ENCODE measurements around the gene GCKR.

GCKR gene

GRCh38 chr2:27496357-27497287, at the start of gene GCKR:
Gene GCKR (plus strand): TSS chr2:27496839. CDS start chr2:27496905, 66 bp downstream.
- no peak for DNase-seq (ENCODE audit: low read depth in 2 of 2, low spot score in 1 of 2)

GRCh38 chr2:27448381-27448780, 48.3 kb upstream of the GCKR start:
- no peak for DNase-seq (ENCODE audit: low read depth in 2 of 2, low spot score in 1 of 2)

- DNase-seq (ENCODE audit: low read depth in 2 of 2, low spot score in 1 of 2) = no peak
These were observed 45.5 kb upstream of the GCKR start for GRCh38 chr2:27451095-27451494.

- no peak for DNase-seq (ENCODE audit: low read depth in 2 of 2, low spot score in 1 of 2)
These were observed 42.7 kb upstream of the GCKR start for GRCh38 chr2:27453968-27454367.

- DNase-seq (ENCODE audit: low read depth in 2 of 2, low spot score in 1 of 2) = no peak
These were observed 35.5 kb upstream of the GCKR start for GRCh38 chr2:27461118-27461517.

GRCh38 chr2:27464443-27464842, 32.2 kb upstream of the GCKR start:
- DNase-seq (ENCODE audit: low read depth in 2 of 2, low spot score in 1 of 2) = no peak

- no peak for DNase-seq (ENCODE audit: low read depth in 2 of 2, low spot score in 1 of 2)
These were observed 24.7 kb upstream of the GCKR start for GRCh38 chr2:27471961-27472360.

- DNase-seq (ENCODE audit: low read depth in 2 of 2, low spot score in 1 of 2) = no peak
These were observed 11.1 kb upstream of the GCKR start for GRCh38 chr2:27485496-27485895.

GRCh38 chr2:27489118-27489497, 7.5 kb upstream of the GCKR start:
- no peak for DNase-seq (ENCODE audit: low read depth in 2 of 2, low spot score in 1 of 2)

- peak; percentile 98 to 99 for DNase-seq (ENCODE audit: low read depth in 2 of 2, low spot score in 1 of 2)
These were observed 6.9 kb upstream of the GCKR start, which contains the start of gene IFT172 for GRCh38 chr2:27489498-27490397. Gene IFT172 (minus strand): TSS chr2:27489743. CDS start chr2:27489653, 90 bp downstream.

GRCh38 chr2:27492557-27492956, 4.1 kb upstream of the GCKR start:
- no peak for DNase-seq (ENCODE audit: low read depth in 2 of 2, low spot score in 1 of 2)

GRCh38 chr2:27493948-27494283, 2.7 kb upstream of the GCKR start:
- DNase-seq (ENCODE audit: low read depth in 2 of 2, low spot score in 1 of 2) = no peak

GRCh38 chr2:27494284-27494943, 2.2 kb upstream of the GCKR start:
- DNase-seq (ENCODE audit: low read depth in 2 of 2, low spot score in 1 of 2) = no peak

GRCh38 chr2:27494944-27495554, 1.6 kb upstream of the GCKR start, which contains the start of gene FNDC4:
Gene FNDC4 (minus strand): TSS chr2:27495200. CDS start chr2:27494679, 521 bp downstream.
- DNase-seq (ENCODE audit: low read depth in 2 of 2, low spot score in 1 of 2) = no peak

GRCh38 chr2:27495840-27496356, 741 bp upstream of the GCKR start:
- no peak for DNase-seq (ENCODE audit: low read depth in 2 of 2, low spot score in 1 of 2)

- no peak for DNase-seq (ENCODE audit: low read depth in 2 of 2, low spot score in 1 of 2)
These were observed 619 bp downstream of the GCKR start for GRCh38 chr2:27497288-27497627.

- DNase-seq (ENCODE audit: low read depth in 2 of 2, low spot score in 1 of 2) = no peak
These were observed 2.3 kb downstream of the GCKR start for GRCh38 chr2:27498975-27499374.

GRCh38 chr2:27501042-27501441, 4.4 kb downstream of the GCKR start:
- DNase-seq (ENCODE audit: low read depth in 2 of 2, low spot score in 1 of 2) = no peak

- DNase-seq (ENCODE audit: low read depth in 2 of 2, low spot score in 1 of 2) = no peak
These were observed 5.5 kb downstream of the GCKR start for GRCh38 chr2:27502142-27502541.

- no peak for DNase-seq (ENCODE audit: low read depth in 2 of 2, low spot score in 1 of 2)
These were observed 9.9 kb downstream of the GCKR start for GRCh38 chr2:27506587-27506986.

GRCh38 chr2:27507293-27507692, 10.7 kb downstream of the GCKR start:
- DNase-seq (ENCODE audit: low read depth in 2 of 2, low spot score in 1 of 2) = no peak
